LHCN-M2 (cell line): ENCODE results near the gene DHX15. TPM values are rescaled to one million over a fixed set of nuclear protein-coding genes. Genes with fewer than 3 reads are reported as not detected.
"Not testable (repeated sequence)": the region's sequence is repeated elsewhere in the genome, so short reads cannot be mapped to it uniquely, and the experiment has no call there.

Experiments
- DNase-seq: peaks from one replicate; pipeline ENCODE4 v3.0.0-alpha.2; 2012; ENCODE audit warnings: low read depth
- total RNA-seq: library from RNA; depleted of rRNA; stranded (reverse); fragments of >200 nt; gene quantifications from 2 replicates; pipeline ENCODE4 v1.2.3, GENCODE V29; 2014

DHX15 gene
- total RNA-seq, 1 experiment from 2014 or later, result 165 TPM

- DNase-seq, result no peak
These were observed 40.0 kb downstream of the DHX15 start for GRCh38 chr4:24544208-24544988.

- DNase-seq, result no peak
These were observed 47.3 kb downstream of the DHX15 start for GRCh38 chr4:24537025-24537424.

- no peak for DNase-seq
These were observed 49.0 kb downstream of the DHX15 start for GRCh38 chr4:24535399-24535798.

- DNase-seq, result no peak
These were observed 51.0 kb downstream of the DHX15 start for GRCh38 chr4:24533364-24533763.

- no peak for DNase-seq
These were observed 54.8 kb downstream of the DHX15 start for GRCh38 chr4:24529555-24529954.

- DNase-seq, result no peak
These were observed 57.0 kb downstream of the DHX15 start for GRCh38 chr4:24527371-24527770.

GRCh38 chr4:24521544-24521943, 62.8 kb downstream of the DHX15 start:
- no peak for DNase-seq

- no peak for DNase-seq
These were observed 64.7 kb downstream of the DHX15 start for GRCh38 chr4:24519649-24520048.

GRCh38 chr4:24517676-24518075, 66.7 kb downstream of the DHX15 start:
- DNase-seq, result no peak

GRCh38 chr4:24516926-24517325, 67.4 kb downstream of the DHX15 start:
- DNase-seq, result no peak

GRCh38 chr4:24515698-24516097, 68.7 kb downstream of the DHX15 start:
- DNase-seq, result no peak

GRCh38 chr4:24514808-24515207, 69.5 kb downstream of the DHX15 start:
- DNase-seq, result no peak

- no peak for DNase-seq
These were observed 70.6 kb downstream of the DHX15 start for GRCh38 chr4:24513718-24514117.

- DNase-seq, result no peak
These were observed 72.8 kb downstream of the DHX15 start for GRCh38 chr4:24511371-24512063.

GRCh38 chr4:24510091-24510490, 74.3 kb downstream of the DHX15 start:
- no peak for DNase-seq

GRCh38 chr4:24508541-24508940, 75.8 kb downstream of the DHX15 start:
- no peak for DNase-seq

- DNase-seq, result no peak
These were observed 76.9 kb downstream of the DHX15 start for GRCh38 chr4:24507439-24507838.

- not testable (repeated sequence) for DNase-seq
These were observed 81.3 kb downstream of the DHX15 start for GRCh38 chr4:24503090-24503489.

GRCh38 chr4:24497221-24497620, 87.1 kb downstream of the DHX15 start:
- peak; percentile 50 for DNase-seq

- no peak for DNase-seq
These were observed 87.8 kb downstream of the DHX15 start for GRCh38 chr4:24496597-24496996.

GRCh38 chr4:24495388-24495787, 89.0 kb downstream of the DHX15 start:
- no peak for DNase-seq

GRCh38 chr4:24489870-24490269, 94.5 kb downstream of the DHX15 start:
- DNase-seq, result peak; percentile 89
